Midbrain (tissue), 1 donor: ENCODE data around the gene CCNF.
"Not testable (repeated sequence)": the region's sequence is repeated elsewhere in the genome, so short reads cannot be mapped to it uniquely, and the experiment has no call there.

ENCODE experiments used
- DNase-seq: peaks from one replicate; lab custom pipeline; 2025; lab: John Stamatoyannopoulos, UW

Gene CCNF

DNA sequence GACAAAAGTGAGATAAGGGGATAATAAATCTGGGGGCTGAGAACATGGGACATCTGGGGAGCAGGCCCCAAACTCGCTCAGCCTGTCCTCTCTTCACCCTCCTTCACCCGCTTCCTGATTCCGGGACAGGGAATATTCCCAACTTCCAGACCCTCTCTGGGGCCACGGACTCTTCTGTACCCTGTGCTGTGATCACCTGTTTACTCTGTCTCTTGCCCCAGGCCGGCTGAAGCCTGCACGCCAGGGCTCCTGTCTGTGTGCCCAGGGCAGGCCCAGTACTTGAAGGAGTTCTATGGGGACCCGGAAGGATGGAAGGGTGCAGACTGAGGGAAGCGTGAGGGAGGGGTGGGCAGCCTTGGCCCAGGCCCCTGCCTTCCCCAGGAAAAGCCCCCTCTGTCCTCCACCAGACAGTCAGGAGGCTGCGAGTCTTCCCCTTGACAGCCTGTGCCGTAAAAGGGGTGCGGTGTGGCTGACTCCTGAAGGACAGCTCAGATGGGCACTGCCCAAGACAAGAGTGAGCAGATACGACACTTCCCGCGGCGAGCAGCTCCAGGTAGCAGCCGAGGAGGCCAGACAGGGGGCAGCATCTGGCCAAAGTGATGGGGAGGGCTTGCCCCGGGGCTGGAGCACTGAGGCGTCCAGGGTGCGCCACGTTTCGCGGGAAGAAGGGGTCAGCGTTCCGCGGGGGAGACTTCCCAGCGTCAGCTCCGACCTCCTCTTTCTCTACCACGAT is 1.0 kb upstream of the CCNF start:
- peak; percentile 4 for DNase-seq

GRCh38 chr16:2428784-2429033 is 538 bp upstream of the CCNF start:
- DNase-seq, result no peak

GRCh38 chr16:2429771-2430663 is 770 bp downstream of the CCNF start:
- peak; percentile 1 for DNase-seq

GRCh38 chr16:2432286-2432685 is 3.0 kb downstream of the CCNF start:
- no peak for DNase-seq

- DNase-seq, result no peak
These were observed 3.7 kb downstream of the CCNF start for GRCh38 chr16:2432801-2433505.

- not testable (repeated sequence) for DNase-seq
These were observed 6.0 kb downstream of the CCNF start for GRCh38 chr16:2435236-2435635.

DNA sequence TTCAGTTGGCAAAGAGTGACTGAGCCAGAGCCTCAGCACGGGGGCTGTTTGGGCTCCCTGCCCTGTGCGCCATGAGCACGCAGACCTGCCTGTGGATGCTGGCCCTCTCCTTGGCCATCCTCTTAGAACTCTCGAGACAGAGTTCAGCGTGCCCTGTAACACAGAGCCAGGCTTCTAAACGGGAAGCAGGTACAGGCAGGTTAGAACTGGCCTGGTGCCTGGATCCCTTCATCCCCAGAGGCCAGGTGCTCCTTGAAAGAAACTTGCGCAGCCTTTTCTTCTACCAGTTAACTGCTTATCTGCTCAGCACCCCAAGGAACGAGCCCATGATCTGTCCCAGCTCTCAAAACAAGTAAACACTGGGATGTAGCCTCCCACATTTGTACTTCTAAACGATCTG is 6.9 kb downstream of the CCNF start:
- no peak for DNase-seq

GRCh38 chr16:2437032-2437790 is 8.0 kb downstream of the CCNF start:
- DNase-seq, result no peak

GRCh38 chr16:2438121-2438520 is 8.9 kb downstream of the CCNF start:
- peak; percentile 7 for DNase-seq

DNA sequence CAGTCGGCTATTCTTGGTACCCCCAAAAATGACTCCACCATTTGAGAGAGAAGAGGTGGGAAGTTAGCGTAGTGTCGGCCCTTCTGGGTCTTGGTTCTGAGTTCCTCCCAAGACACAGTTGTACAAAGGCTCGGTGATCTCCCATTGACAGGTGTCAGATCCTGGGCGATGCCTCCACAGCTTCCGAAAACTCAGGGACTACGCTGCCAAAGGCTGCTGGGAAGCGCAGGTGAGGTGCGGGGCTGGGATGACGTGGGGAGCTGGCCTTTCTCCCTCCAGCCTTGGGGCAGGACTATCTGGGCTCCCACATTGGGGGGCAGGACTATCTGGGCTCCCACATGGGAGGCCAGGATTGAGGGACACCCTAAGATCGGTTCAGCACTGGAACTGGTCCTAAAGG is 10.4 kb downstream of the CCNF start:
- no peak for DNase-seq

DNA sequence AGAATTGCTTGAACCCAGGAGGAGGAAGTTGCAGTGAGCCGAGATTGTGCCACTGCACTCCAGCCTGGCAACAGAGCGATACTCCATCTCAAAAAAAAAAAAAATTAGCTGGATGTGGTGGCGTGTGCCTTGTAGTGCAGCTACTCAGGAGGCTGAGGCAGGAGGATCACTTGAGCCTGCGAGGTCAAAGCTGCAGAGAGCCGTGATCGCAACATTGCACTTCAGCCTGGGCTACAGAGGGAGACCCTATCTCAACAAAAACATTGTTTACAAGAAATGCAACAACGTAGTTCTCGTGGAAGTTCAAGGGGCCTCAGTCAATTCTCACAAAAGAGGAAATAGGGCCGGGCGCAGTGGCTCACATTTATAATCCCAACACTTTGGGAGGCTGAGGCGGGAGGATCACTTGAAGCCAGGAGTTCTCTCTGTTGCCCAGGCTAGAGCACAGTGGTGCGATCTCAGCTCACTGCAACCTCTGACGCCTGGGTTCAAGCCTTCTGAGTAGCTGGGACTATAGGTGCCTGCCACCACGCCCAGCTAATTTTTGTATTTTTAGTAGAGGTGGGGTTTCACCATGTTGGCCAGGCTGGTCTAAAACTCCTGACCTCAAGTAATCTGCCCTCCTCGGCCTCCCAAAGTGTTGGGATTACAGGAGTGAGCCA is 12.0 kb downstream of the CCNF start:
- DNase-seq, result not testable (repeated sequence)

DNA sequence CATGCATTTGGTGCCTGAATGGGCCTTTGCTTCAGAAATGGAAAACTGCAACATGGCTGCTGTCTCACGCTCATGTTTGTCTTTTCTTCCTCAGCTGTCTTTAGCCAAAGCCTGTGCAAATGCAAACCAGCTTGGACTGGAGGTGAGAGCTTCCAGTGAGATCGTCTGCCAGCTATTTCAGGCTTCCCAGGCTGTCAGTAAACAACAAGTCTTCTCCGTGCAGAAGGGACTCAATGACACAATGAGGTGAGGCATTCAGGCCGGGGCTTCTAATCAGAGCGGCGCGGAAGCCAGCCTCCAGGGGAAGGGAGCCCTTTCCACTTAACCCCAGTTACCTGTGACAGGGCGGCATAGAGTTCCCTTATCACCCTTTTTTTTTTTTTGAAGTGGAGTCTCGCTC is 14.3 kb downstream of the CCNF start:
- no peak for DNase-seq

- no peak for DNase-seq
These were observed 18.8 kb downstream of the CCNF start for GRCh38 chr16:2447920-2448583.

DNA sequence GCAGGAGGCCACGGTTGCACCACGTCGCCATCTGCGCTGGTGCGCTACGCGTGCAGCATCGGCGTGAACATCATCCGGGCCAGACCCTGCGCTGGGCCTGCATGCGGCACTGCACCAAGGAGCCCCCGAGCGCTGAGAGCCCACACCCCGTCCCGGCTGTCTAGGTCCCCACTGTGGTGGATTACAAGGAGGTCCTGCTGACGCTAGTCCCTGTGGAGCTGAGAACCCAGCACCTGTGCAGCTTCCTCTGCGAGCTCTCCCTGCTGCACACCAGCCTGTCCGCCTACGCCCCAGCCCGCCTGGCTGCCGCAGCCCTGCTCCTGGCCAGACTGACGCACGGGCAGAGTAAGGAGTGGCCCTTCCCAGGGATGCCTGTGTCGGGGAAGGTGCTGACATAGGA is 19.9 kb downstream of the CCNF start:
- DNase-seq, result no peak

DNA sequence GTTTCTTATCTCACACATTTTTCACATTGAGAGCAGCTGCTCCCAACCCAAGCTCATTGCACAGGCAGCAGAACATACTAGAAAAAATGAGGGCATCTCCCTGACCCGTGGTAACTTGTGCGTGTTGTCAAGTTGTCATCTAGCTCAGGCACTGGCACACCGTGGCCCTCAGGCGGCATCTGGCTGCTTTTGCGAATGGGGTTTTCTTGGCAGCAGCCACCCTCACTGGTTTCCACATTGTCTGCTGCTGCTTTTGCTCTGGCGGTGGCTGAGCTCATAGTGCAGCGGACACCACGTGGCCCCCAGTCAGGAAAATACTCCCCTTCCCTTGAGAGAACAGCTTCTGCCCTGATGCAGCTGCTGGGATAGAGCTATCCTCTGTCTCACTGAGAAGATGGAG is 21.3 kb downstream of the CCNF start:
- peak; percentile 76 for DNase-seq

- DNase-seq, result no peak
These were observed 21.7 kb downstream of the CCNF start for GRCh38 chr16:2450975-2451381.

GRCh38 chr16:2451851-2452320 is 22.6 kb downstream of the CCNF start:
- DNase-seq, result no peak

- no peak for DNase-seq
These were observed 23.4 kb downstream of the CCNF start for GRCh38 chr16:2452650-2453049.

- no peak for DNase-seq
These were observed 26.0 kb downstream of the CCNF start for GRCh38 chr16:2455081-2455845.

- no peak for DNase-seq
These were observed 27.4 kb downstream of the CCNF start for GRCh38 chr16:2456551-2457153.
